ENCODE measurements around the gene CACNA2D4. TPM values are rescaled to one million over a fixed set of nuclear protein-coding genes. Genes with fewer than 3 reads are reported as not detected.

CACNA2D4 gene
- total RNA-seq, 1 donor from 2014 or later: 8.6 TPM

DNA sequence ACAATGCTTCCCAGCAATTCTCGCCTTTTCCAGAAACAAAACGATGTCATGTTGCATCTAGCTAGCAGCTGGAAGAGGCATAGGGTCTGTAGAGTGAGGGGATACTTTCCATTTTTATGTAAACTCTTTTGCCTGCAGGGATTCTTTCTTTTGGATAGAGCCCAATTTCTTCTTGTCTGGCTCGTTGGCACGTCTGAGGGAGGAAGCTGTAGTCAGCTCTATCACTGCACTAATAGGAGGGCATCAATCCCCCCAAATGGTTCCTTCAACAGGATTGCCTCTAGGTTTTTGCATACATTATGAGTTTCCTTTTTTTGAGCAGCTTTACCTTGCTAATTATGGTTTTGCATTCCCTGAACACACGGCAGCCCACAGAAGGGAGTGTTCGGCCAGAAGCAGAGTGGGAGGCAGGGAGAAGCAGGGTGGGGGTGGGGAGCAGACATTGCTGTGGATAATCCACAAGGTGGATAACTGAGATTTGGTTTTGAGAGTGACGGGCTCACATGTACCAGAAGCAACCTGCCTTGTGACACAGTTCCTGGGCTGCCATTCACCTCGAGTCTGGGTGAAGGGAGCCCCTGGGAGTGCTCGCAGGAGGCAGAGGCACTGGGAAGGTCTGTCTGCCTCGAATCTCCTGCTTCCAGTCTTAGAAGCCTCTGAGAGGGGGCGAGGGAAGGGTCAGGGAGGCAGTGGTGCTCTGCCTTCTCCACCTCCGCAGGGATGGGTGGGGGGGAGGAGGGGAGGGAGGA is 73.6 kb downstream of the CACNA2D4 start:
- DNase-seq (ENCODE audit: low spot score): no peak

DNA sequence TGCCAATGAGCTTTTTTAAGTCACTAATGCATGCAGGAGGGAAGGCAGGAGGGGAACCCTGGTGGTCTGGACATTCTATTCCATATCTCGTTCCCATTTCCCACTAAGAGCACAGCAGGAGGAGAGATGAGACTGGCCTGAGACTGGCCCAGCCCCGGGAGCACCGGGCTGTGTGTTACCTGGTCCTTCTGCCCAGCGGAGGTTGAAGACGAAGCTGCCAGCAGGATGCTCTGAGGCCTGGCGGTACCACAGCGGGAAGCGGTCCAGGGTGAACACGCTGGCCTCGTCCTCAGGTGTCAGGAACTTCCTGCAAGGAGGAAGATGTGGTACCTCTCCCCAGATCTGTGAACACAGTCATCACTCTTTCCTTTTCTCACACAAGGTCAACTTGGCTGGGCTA is 74.2 kb downstream of the CACNA2D4 start:
- no peak for DNase-seq (ENCODE audit: low spot score)

DNA sequence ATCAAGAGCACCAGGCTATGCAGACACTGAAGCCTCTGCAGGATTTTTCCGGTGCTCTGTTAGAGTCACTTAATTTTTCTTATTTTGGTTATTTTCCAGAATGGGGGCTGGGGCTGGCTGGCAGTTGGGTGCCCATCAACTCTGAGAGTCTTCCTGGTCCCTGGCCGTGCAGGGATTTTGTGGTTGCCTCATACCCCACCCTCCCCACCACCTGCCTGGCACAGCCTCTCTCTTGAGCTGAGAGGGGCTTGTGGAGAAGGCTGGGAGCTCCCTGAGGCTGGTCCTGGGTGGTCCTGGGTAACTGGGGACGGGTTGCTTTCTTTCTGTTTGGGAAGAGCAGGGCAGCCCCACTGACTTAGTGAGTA is 74.8 kb downstream of the CACNA2D4 start:
- DNase-seq (ENCODE audit: low spot score): no peak

DNA sequence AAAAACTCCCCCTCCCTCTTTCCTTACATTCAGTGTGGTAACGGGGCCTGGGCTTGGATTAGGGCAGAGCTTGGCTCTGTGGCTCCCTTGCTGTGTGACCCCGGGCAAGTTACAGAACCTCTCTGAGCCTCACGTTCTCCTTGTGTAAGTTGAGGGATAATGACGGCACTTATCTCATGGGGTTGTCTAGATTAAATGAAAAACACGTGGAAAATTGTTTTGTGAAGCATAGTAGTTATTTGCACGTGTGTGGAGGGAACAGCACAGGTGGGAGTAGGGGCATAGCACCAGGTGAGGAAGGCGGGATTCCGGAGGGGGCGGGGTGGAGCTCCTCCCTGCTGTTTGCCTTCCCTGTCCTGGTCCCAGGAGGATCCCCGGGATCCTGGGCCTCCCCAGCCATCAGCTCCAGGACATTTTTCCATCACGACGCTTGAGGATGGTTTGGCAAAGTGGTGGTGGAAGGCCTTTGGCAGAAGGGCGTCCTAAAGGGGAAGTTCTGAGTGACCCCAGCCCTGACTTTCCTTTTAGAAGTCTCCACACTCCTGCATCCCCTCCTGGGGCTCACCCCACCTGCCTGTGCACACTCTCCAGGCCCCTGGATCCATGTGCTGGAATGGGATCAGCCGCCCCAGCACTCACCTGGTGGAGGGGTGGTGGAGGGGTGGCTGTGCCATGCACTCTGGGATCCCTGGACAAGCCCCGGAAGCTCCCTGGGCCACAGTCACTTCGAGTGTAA is 75.4 kb downstream of the CACNA2D4 start:
- DNase-seq (ENCODE audit: low spot score): no peak

DNA sequence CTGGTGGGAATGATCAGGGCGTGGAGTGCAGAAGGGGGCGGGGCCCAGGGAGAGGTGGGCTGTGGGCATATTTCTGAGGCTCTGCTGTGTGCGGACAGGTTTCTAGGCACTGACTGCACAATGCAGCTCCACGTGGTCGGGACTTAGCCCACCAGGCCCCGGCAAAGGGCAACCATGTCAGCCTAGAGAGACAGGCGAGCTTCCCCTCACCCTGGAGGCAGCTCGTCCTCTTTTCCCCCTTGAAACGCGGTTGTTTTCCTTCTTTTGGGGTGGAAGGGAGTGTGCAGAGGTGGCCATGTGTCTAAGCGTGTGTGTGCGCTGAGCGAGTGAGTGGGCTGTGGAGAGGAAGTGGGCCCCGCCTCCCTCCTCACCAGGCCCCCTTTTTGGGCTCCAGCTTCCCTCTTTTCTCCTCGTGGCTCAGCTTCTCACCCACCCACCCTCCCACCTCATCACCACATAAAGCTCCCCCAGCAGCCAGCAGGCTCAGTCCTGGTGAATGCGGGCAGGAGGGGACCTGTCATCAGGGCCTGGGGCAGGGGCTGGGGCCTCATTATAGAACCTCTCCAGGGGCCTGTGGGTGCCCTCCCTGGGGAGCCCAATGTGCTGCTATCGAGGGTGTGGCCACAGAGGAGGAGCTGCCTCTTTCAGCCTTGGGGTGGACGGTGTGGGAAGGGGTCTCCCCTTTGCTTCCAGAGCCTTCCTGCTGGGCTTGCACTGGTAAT is 76.1 kb downstream of the CACNA2D4 start:
- no peak for DNase-seq (ENCODE audit: low spot score)

DNA sequence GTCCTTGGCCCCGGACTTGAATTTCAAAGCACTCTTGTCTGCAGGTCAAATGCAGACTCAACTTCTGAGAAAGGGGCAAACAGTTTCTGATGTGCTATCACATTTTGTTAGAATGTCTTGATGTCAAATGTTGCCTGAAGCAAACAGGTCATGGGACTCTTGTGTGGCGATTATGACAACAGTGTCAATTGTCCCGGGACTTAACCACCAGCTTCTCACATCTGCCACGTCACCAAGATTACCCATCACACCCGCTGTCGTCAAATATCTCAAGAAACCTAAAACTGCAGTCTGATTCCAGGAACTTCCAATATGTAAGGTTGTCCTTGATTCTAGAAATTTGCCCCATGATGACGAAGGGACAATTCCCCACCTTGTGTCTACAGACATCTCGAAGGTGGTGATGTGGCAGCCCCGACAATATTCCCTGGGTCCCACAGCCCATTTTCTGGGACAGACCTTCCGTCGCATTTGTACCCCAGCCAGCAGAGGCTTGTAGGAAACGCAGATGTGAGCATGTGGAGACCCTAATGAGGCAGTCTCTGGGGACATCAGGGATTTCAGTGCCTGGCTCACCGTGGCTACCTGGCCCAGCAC is 76.8 kb downstream of the CACNA2D4 start:
- DNase-seq (ENCODE audit: low spot score): no peak

DNA sequence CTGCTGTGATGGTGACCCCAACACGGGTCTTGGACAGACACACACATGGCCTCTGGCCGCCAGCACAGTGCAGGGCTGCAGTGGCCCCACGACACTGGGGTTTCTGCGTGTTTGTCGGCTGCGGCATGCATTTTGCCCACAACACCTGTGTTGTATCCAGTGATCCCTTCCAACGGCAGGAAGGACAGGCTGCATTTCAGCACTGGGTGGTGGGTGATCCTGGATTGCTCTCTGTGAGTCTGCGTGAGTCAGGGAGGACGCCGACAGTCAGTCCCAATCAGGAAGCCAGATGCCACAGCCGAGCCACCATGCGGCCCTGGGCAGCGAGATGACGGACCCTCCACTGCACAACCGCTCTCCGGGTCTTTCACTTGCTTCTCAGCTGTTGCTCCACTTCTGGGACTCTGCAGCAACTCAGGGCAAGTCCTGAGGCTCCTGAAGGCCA is 77.4 kb downstream of the CACNA2D4 start:
- no peak for DNase-seq (ENCODE audit: low spot score)

DNA sequence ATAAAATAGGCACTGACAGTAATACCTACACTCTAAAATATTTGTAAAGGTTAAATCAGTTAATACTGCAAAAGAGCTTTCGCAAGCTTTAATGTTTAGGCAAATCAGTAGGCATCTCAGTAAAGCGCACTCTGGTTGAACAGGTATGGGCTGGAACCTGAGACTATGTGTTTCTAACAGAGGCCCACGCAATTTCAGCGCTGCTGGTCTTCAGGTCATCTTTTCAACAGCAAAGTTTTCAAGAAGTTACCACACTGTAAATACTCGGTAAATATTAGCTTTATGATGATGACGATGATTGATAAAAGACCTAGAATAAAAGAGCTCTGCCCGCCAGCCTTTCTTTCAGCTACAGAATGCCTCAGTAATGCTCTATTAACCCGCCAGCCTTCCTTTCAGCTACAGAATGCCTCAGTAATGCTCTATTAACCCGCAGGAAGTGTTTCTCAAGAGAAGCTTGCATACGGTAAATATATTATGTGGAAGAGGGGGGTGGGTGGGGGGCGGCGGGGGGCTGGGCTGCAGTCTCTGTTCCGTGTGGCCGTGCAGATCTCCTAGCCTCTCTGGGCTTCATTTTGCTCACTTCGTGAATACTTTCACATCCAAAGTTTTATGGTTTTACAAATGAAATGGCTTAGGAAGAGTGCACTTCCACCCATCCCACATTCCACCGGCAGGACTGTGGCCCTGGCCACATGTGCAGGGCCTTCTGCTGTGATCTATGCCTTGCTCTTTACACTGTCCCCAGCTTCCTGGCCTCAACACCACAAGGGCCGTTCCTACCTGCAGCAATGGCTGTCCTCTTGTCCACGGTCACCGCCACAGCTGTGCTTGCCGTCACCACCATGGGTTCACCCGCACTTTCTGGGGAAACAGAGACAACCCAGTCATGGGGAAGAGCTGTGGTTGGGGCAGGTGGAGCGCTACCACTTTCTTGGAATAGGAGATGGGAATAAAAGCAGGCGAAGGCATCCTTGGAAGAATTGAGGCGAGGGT is 78.2 kb downstream of the CACNA2D4 start:
- no peak for DNase-seq (ENCODE audit: low spot score)

DNA sequence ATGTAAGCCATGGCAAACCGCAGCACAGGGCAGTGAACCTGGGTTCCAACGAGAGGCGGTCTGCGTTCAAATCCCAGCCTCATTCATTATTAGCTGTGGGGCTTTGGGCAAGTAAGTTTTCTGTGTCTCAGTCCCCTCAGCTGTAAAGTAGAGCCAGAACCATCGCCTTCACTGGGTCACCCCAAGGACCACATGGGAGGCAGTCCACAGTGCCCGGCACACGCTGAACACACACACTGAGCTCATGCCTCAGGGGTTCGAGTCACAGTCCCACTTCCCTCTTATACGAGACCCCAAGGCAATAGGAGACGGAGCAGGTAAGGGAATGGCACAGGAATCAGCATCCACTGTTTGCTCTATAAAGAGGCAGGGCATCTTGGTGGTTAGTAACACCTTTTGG is 79.0 kb downstream of the CACNA2D4 start:
- DNase-seq (ENCODE audit: low spot score): no peak

DNA sequence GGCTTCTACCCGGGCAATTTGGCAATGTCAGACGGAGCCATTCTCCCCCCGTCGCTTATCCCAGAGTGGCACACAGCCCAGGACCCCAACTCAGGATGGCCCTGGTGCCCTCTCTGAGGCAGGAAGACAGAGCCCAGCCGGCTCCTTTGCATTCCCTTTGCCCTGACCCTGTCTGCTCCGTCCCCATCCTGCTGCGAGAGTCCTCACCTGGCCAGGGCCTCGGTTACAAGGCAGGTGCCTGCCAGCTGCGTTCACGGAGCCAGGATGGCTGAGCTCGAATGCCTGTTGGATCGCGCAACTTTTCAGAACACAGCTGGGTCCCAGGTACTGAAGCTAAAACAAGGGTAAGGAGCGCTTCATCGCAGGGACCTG is 79.5 kb downstream of the CACNA2D4 start:
- DNase-seq (ENCODE audit: low spot score): no peak

DNA sequence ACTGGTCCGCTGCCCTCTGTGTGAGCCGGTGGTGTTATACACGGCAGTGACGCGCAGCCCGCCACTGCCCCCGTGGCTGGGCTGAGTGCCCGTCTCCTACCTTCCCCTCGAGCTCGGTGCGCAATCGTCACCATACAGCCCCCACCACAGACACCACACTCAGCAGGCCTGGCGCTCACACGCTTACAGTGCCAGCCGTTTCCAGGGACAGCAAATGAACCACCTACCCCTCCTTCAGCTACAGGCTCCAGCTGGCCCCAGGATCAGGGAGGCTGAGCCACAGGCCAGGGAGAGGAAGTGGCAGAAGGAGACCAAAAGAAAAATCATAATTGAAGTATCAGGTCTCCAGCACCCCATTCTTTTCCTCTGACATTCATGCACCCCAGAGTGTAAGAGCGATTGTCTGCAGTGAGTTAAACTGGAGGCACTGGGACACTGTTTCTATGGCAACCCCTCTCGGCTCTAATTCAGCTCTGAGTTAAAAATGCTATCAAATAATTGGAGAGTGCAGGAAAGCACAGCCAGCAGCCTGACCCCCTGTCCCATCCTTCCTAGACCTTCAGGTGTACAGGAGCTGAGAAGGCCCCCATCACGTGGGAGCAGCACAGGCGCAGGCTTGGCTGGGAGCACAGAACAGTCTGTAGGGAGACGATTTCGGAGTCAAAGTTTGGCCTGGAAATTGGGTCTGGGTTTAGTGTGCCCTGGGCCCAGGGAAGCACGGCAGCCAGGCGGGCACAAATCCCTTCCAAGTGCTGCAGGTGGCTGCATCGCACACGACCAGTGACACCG is 80.1 kb downstream of the CACNA2D4 start:
- DNase-seq (ENCODE audit: low spot score): no peak

DNA sequence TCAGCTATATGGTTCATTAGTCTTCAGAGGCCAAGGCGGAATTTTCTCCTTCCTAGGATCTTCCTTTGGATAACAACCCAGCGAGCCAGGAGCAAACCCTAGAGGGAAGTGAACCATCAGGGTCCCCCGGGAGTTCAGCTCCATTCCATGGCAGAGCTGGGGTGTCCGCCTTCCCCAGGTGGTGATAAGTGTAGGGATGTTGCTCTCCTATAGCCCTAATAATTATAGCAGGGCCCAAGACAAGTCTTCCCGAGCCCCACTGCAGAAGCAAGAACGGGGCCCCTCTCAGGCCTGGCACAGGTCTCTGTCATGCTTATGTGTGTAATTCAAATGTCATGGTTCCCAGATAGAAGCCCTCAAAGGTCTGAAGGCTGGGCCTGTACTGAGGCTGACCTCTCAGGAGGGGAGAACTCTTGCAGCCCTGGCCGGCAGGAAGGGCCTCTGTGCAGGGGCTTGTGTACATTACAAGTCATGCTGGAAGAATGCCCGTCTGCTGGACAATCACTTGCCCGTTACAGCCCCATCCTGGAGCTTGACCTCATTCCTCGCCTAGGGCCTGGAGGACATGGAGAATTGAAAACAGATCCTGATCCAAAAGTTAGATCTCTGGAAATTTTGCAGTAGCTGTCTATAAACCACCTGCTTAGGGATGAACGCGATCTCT is 80.8 kb downstream of the CACNA2D4 start:
- no peak for DNase-seq (ENCODE audit: low spot score)

DNA sequence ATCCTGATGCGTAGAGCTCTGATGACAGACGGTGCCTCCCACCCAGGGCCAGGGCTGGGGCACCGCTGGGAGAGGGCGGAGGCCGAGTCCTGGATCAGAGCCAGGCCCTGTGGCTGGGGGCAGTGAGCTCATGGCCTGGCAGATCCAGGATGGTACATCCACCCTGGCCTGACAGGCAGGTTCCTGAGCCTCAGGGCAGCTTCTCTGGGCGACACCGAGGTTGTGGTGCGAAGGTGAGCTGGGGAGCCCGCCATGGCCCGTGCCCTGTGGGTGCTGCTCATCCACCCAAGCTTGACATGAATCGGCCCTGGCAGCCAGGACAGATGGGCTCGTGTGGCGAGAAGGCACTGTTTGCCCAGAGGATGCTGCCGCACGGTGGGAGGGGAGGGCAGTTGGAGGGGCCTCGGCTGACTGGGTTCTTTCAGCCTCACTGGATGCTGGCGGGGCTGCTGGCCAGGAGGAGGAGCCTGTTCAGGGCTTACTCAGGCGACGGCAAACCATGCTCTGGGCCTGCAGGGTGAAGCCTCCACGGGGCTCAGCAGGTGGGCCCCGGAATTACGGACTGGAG is 81.5 kb downstream of the CACNA2D4 start:
- no peak for DNase-seq (ENCODE audit: low spot score)

DNA sequence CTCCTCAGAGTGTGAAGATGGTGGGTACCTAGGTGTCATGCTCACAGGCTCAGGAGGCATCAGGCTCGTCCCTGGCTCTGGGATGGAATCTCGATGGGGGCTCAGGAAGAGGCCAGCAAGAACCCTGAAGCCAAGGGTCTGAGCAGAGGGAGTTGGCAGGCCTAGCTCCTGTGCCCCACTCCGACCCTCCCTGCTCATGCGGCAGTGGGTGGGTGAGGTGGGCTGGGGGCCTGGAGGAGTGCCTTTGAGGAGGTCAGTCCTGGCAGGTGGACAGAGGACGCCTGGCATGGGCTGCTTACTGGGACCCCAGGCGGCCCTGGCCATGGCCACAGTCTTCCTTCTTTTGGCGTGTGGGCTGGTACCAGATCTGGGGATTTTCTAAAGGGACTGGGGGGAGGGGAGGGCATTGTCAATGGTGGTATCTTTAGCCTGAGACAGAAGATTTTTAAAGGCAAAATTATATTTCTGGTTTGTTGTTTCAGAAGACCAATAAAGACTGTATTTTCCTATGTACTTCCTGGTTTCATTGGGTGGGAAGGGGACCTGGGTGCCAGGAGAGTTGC is 82.1 kb downstream of the CACNA2D4 start:
- DNase-seq (ENCODE audit: low spot score): no peak

DNA sequence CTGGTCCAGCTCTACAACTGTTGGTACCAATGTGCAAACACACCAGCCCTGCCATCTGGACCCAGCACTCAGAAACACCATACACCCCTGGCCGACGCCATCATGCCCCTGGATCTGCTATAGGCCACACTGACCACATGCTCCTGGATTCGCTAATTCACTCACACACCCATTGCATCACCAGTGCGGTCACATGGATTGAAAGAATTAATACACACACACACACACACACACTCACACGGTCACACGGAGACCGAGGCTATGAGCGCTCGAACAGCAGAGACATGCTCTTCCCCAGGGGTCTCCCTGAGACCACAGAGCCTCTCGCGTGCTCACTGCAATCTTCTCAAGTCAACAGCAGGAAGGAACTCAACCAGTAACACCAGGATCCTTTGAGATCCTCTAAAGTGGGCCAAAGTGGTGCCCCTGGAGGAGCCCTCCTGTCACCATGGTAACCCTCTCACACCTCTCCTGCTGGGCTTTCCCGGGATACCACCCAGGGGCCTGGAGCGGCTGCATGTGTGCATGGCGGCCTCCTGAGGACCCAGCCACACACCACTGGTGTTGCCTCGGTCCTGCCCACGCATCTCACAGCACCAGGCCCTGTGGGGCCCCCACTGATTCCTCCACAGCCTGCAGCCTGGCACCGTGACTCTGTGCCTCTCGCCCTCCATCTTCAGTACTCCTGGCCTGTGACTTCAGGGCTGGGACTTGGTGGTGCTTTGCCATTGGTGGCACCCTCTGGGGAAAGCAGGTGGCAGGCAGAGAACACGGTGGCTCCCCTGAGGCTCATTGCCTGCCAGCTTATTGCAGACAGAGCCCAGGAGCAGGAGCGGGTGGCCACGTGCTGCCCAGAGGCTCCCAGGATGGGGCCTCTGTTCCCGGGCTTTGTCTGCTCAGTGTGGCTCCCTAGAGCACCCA is 83.0 kb downstream of the CACNA2D4 start:
- no peak for DNase-seq (ENCODE audit: low spot score)

DNA sequence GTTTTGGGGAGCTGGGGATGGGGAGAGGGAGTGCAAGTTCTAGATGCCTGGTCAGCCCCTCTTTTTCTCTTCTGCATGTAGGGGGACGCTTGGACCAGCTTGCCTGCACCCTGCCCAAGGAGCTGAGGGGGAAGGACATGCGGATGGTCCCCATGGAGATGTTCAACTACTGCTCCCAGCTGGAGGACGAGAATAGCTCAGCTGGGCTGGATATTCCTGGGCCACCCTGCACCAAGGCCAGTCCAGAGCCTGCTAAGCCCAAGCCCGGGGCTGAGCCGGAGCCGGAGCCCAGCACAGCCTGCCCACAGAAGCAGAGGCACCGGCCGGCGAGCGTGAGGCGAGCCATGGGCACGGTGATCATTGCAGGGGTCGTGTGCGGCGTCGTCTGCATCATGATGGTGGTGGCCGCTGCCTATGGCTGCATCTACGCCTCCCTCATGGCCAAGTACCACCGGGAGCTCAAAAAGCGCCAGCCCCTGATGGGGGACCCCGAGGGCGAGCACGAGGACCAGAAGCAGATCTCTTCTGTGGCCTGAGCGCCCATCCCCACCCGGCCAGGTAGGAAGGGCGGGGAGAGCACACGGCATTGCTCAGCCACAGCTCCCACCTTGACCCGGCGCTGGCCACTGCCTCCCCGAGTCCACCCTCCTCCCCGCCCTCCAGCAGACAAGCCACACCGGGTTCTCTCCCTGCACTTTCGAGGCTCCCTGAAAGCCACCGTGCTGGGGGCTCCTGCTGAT is 84.1 kb downstream of the CACNA2D4 start:
- DNase-seq (ENCODE audit: low spot score): no peak

DNA sequence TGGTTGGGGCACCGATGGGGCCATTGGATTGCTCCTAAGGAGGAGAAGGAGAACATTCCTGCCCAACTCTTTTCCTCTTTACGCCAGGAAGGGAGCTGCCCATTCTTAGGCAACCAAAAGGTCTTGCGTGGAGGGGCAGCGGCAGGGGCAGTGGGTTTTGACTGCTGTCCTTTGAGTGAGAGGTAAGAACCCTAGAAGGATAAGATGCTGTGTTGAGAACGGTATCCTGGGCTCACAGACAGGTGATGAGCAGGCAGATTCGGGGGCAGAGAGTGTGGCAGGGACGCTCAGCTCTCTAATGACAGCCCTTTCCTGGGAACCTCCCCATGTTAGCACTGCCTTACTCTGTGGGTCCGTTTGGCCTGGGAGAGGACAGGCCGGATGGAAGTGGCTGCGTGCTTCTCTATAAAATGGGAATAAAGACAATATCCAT is 84.8 kb downstream of the CACNA2D4 start:
- no peak for DNase-seq (ENCODE audit: low spot score)
